ENCODE results near the gene MCM5. TPM values are rescaled to one million over a fixed set of nuclear protein-coding genes. Genes with fewer than 3 reads are reported as not detected.

Gene MCM5
- total RNA-seq, 2 donors from 2014 or later = 7.9 to 9.3 TPM

DNA sequence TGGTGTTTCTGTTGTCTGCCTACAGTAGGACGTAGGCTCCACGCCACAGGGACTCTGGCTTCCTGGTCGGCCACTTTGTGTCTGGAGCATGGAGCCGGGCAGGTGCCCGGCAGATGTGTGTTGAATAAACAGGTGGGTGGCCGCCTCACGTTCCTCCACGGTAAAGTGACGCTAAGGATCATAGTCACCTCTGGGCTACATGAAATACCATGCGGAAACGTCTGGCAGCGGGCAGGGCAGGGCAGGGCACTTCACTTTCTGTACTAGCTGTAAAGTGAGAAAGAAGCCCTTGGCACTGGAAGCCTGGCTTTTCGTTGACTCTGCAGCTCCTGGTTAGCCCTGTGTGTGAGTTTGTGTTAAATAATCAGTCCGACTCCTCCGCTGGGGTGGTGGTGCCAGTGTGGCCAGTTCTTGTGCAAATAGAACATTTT lies 52.4 kb downstream of the MCM5 start:
- no peak for TF ChIP-seq POLR2A (IDR thresholded peaks at IDR 0.05)
- TF ChIP-seq, protein P1, sequence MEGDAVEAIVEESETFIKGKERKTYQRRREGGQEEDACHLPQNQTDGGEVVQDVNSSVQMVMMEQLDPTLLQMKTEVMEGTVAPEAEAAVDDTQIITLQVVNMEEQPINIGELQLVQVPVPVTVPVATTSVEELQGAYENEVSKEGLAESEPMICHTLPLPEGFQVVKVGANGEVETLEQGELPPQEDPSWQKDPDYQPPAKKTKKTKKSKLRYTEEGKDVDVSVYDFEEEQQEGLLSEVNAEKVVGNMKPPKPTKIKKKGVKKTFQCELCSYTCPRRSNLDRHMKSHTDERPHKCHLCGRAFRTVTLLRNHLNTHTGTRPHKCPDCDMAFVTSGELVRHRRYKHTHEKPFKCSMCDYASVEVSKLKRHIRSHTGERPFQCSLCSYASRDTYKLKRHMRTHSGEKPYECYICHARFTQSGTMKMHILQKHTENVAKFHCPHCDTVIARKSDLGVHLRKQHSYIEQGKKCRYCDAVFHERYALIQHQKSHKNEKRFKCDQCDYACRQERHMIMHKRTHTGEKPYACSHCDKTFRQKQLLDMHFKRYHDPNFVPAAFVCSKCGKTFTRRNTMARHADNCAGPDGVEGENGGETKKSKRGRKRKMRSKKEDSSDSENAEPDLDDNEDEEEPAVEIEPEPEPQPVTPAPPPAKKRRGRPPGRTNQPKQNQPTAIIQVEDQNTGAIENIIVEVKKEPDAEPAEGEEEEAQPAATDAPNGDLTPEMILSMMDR (IDR thresholded peaks at IDR 0.05) = no peak
- intact Hi-C loops (cut with DNase I) = no loop called here
- Histone ChIP-seq H3K27ac (no peak overlapping the region), H3K36me3 (replicated peaks in 1 of 2; ENCODE audit: insufficient read depth in 1 of 2, low read depth in 2 of 2) (no peaks in the 10 kb centered on the region), H3K9me3 (no peaks in the 10 kb centered on the region), H3K4me3 (no peak overlapping the region), H3K4me1 (no peaks in the 10 kb centered on the region), H3K27me3 (no peaks in the 10 kb centered on the region)
- 40 to 63% methylated on average over 14 to 15 of the region's 15 CpGs for WGBS, 2 donors
- DNase-seq (peak in 2 of 4 donors; percentile 25 to 44), ATAC-seq (no peak)

DNA sequence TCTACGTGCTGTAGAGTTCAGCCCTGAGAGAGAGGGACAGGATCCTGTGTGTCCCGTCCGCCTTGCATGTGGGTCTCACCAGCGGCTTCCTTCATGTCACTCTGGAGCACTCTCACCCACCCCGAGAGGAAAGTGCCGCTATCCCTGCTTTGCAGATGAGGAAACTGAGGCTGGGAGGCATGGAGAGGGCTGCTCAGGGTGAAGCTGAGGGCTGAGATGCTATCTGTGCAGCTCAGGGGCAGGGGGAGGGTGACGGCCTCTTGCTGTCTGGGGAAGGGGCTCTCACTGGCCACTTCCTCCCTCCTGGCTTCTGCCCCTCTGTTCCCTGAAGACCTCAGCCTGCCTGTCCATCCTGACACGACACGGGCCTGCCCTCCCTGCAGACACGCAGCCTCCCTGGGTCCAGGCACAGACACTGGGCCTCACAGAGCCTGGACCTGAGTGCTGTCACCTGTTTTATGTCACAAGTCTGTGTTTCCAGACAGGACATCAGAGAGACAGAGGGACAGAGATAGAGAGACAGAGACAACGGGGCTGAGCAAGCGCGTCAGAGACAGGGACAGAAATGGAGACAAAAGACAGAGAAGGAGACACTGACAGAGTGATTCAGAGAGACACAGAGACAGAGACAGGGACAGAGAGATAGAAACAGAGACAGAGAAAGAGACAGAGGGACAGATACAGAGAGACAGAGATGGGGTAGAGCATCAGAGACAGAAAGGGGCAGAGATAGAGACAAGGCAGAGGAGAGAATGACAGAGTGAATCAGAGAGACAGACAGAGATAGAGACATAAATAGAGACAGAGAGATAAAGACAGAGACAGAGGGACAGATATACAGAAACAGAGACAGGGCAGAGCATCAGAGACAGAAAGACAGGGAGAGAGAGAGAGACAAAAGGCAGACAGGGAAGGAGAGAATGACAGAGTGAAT lies 53.1 kb downstream of the MCM5 start:
- Histone ChIP-seq H3K36me3 (replicated peaks in 1 of 2; ENCODE audit: insufficient read depth in 1 of 2, low read depth in 2 of 2) (no peaks in the 10 kb centered on the region), H3K4me3 (no peak overlapping the region), H3K27ac (no peak overlapping the region), H3K27me3 (no peaks in the 10 kb centered on the region), H3K4me1 (no peaks in the 10 kb centered on the region), H3K9me3 (no peaks in the 10 kb centered on the region)
- ATAC-seq (no peak), DNase-seq (no peak)
- no peak for TF ChIP-seq POLR2A (IDR thresholded peaks at IDR 0.05)
- TF ChIP-seq, protein P1 (IDR thresholded peaks at IDR 0.05) = no peak
- intact Hi-C loops (cut with DNase I) = no loop called here
- WGBS, 2 donors = 67 to 71% methylated on average over 13 of the region's 13 CpGs

DNA sequence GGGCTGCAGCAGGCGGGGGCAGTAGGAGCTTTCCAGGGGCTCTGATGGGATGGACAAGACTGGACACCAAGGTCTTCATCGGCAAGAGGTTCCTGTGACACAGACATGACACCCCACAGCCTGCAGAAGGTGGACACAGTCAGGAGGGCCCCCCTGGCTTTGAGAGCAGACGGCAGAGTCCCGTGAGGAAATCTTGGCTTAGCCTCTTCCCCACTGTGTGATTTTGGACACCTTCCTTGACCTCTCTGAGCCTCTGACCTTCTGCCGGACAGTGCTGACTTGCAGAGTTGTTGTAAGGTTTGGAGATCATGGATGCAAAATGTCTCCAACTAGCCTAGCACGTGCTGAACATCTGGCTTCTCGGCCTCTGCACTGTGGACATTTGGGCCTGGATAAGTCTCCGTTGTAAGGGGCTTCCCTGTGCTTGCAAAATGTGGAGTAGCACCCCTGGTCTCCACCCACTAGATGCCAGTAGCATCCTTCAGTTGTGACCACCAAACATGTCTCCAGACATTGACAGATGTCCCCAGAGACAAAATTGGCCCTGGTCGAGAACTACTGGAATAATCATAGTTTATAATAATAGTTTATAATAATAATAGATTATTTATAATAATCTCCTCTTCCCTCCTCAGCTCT lies 54.6 kb downstream of the MCM5 start:
- H3K4me1 ChIP-seq = no peaks in the 10 kb centered on the region

DNA sequence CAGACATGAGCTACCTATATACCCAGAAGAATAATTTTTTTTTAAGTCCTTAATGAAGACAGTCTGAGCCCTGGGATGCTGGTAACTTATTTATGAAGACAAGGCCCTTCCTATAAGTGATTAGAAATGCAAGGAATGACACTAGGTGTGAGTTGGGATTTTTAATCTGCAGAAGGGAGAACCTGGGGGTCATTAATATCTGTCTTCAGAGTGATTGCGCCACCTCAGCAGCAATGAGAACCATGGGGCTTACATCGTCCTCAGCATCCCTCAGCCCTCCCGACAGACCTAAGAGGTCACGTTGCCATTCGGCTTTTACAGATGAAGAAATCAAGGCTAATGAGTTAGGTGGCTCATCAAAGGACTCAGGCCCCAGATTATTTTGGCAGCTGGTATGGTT lies 55.6 kb downstream of the MCM5 start:
- 87 to 93% methylated on average over 5 of the region's 5 CpGs for WGBS, 2 donors
- Histone ChIP-seq H3K36me3 (replicated peaks in 1 of 2; ENCODE audit: insufficient read depth in 1 of 2, low read depth in 2 of 2) (no peaks in the 10 kb centered on the region), H3K27ac (no peak overlapping the region), H3K4me1 (no peaks in the 10 kb centered on the region), H3K4me3 (no peak overlapping the region), H3K9me3 (no peaks in the 10 kb centered on the region), H3K27me3 (no peaks in the 10 kb centered on the region)
- TF ChIP-seq POLR2A (IDR thresholded peaks at IDR 0.05) = no peak
- DNase-seq = no peak
- no peak for ATAC-seq
- intact Hi-C loops (cut with DNase I) = no loop called here

More for the DNA sequence above, 54.6 kb downstream of the MCM5 start:
- ATAC-seq = no peak
- intact Hi-C loops (cut with DNase I) = no loop called here
- no peak for DNase-seq
- H3K9me3 ChIP-seq = no peaks in the 10 kb centered on the region
- no peak overlapping the region for H3K27ac ChIP-seq
- no peaks in the 10 kb centered on the region for H3K36me3 ChIP-seq (replicated peaks in 1 of 2; ENCODE audit: insufficient read depth in 1 of 2, low read depth in 2 of 2)
- WGBS, 2 donors = 54 to 63% methylated on average over 4 to 8 of the region's 9 CpGs
- TF ChIP-seq, protein P1 (IDR thresholded peaks at IDR 0.05) = no peak
- TF ChIP-seq POLR2A (IDR thresholded peaks at IDR 0.05) = no peak
- H3K4me3 ChIP-seq = no peak overlapping the region
- H3K27me3 ChIP-seq = no peaks in the 10 kb centered on the region

DNA sequence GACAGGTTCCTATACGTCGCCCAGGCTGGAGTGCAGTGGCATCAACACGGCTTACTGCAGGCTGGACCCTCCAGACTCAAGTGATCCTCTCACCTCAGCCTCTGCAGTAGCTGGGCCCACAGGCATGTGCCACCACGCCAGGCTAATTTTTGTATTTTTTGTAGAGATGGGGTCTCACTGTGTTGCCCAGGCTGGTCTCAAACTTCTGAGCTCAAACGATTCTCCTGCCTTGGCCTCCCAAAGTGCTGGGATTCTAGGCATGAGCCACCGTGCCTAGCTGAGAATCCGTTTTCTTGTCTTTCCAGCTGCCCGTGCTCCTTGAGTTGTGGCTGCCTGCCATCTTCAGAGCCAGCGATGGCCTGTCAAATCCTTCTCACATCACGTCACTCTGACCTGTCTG lies 56.8 kb downstream of the MCM5 start:
- no peak for ATAC-seq
- DNase-seq = no peak
- Histone ChIP-seq H3K4me1 (no peaks in the 10 kb centered on the region), H3K27ac (no peak overlapping the region), H3K9me3 (no peaks in the 10 kb centered on the region), H3K27me3 (no peaks in the 10 kb centered on the region), H3K36me3 (replicated peaks in 1 of 2; ENCODE audit: insufficient read depth in 1 of 2, low read depth in 2 of 2) (no peaks in the 10 kb centered on the region), H3K4me3 (no peak overlapping the region)
- no peak for TF ChIP-seq POLR2A (IDR thresholded peaks at IDR 0.05)
- TF ChIP-seq, protein P1 (IDR thresholded peaks at IDR 0.05) = no peak
- intact Hi-C loops (cut with DNase I) = no loop called here
- 87 to 96% methylated on average over 10 of the region's 10 CpGs for WGBS, 2 donors
